TTC549 (cell line): Measurements from ENCODE around the gene KRTAP10-8.
"Not testable (repeated sequence)": the region's sequence is repeated elsewhere in the genome, so short reads cannot be mapped to it uniquely, and the experiment has no call there.

Source experiments
- FAIRE-seq: peaks from 2 replicates; lab custom pipeline; 2012; peaks lifted over from hg19 to GRCh38; lab: Jason Lieb, UNC

The KRTAP10-8 gene

DNA sequence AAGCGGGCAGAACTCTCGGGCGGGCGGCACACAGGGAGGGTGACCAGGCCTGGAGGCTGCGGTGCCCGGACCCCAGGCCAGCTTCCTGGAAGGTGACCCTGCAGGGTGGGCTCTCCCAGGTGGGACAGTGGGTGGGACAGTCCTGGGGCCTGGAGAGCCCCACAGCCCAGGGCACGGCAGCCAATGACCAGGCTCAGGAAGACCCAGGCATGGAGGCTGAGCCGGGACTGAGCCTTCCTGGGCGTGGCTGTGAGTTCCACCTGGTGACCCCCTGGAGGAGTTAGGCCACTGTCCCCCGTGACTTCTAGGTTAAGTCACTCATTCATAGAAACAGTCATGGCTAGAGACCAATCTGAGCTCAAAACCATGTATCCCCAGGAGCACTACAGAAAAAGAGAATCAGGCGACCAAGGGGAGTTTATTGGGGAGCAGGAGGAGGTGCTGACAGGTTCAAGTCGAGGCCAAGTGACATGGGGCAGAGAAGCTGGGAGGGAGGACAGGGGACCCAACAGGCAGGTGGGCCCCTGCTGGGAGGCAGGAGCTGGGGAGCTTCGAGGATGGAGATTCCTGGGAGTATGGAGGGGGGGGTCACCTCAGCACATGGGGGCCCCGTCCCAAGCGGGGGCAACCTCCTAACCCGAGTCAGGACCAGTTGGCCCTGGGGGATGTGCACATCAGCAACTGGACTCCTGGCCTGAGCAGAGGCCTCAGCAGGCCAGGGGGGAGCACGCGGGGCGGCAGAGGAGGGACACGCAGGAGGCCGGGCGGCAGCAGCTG lies 32.6 kb upstream of the KRTAP10-8 start:
- no peak for FAIRE-seq

- no peak for FAIRE-seq
Measured at GRCh38 chr21:44579833-44580144, 32.1 kb upstream of the KRTAP10-8 start.

DNA sequence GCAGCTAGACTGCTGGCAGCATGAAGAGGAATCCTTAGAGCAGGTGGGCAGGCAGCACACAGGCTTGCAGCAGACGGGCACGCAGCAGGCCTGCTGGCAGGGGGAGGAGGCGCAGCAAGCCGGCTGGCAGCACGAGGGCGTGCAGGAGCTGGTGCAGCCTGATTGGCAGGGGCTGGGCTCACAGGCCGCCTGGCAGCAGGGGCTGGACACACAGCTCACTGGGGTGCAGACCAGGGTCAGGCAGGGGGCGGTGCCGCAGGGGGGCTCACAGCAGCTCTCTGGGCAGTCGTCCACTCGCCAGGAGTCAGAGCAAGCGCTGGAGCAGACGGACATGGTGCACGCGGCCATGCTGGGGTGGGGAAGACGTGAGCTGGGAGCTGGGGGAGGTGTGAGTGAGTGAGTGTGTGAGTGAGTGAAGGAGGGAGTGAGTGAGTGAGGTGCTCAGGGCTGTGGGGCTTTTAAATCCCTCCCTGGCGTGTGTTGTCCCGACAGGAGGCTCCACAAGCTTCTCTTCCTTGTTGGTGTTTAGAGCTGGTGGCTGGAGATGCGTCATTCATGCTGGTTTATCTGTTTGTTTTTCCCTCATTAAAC lies 31.6 kb upstream of the KRTAP10-8 start, which contains the start of gene KRTAP10-5:
Gene KRTAP10-5, minus strand, starts transcription at position 374 of the 591 bp plus-strand sequence. Its CDS starts 26 bp downstream, at position 348.
- not testable (repeated sequence) for FAIRE-seq

DNA sequence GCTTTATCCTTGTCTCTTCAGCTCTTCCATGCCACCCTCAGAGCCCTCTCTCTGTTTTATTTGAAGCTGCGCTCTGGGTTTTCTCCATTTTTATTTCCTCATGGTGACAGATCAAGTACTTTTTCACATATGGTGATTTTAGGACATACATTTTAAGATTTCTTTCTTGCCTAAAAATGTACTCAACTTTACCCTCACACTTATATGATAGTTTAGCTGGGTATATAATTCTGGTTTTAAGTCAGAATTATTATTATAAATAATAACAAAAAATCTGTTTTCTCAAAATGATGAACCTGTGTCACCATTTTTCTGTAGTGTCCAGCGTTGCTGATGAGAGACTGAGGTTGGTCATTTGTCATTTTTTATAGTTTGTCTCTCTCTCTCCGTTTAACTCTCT lies 30.7 kb upstream of the KRTAP10-8 start:
- FAIRE-seq = no peak

DNA sequence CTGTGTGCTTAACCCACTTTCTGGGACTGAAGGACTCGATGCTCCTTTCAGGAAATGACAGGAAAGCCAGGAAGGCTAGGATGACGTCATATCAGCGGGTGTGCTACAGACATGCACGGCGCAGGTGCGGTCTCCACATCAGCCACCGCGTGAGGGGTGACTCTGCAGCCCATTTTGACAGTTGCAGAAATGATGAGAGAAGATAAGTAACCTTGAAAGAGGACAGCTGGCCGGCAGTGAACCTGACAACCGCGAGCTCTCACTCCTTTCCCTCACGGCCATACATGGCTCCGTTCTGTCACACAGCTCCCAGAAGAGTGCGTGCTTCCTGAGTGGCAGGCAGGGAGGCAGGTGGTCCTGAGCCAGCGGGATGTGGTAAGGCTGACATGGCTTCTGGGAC lies 29.8 kb upstream of the KRTAP10-8 start:
- FAIRE-seq = no peak

- no peak for FAIRE-seq
Measured at GRCh38 chr21:44583089-44583799, 28.6 kb upstream of the KRTAP10-8 start.

- FAIRE-seq = no peak
Measured at GRCh38 chr21:44583800-44584147, 28.1 kb upstream of the KRTAP10-8 start.

GRCh38 chr21:44585892-44586291 lies 26.0 kb upstream of the KRTAP10-8 start:
- no peak for FAIRE-seq

GRCh38 chr21:44589094-44589493 lies 22.8 kb upstream of the KRTAP10-8 start:
- FAIRE-seq = no peak

- no peak for FAIRE-seq
Measured at GRCh38 chr21:44589586-44590305, 22.1 kb upstream of the KRTAP10-8 start.

GRCh38 chr21:44590311-44590721 lies 21.6 kb upstream of the KRTAP10-8 start:
- no peak for FAIRE-seq

DNA sequence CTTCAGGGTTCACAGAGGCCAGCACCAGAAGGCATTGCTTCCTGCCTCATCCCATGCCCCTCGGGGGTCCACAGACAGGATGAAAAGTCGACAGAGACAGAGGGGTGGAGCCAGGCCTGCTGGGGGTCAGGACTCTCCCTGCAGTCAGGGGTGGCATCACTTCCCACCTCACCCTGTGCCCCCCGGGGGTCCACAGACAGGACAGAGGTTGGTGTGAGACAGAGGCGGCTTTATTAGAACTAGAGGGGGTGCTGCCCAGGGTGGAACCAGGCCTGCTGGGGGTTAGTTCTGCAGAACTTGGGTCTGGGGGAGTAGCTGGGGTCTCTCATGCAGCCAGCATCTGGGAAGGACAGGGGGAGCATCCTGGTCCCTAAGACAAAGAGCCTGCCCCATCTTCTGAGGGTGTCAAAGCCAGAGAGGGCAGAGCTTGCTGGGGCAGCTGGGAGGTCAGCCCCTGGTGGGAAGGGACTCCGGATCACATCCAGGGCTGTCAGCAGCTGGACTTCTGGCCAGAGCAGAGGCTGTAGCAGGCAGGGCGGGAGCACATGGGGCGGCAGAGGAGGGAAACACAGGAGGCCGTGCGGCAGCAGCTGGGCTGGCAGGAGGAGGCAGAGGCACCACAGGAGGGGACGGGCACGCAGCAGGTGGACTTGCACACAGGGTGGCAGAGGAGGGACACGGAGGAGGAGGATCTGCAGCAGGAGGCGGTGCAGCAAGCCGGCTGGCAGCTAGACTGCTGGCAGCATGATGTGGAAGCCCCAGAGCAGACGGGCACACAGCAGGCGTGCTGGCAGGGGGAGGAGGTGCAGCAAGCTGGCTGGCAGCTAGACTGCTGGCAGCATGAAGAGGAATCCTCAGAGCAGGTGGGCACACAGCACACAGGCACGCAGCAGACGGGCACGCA lies 20.7 kb upstream of the KRTAP10-8 start:
- not testable (repeated sequence) for FAIRE-seq

- FAIRE-seq = not testable (repeated sequence)
Measured at GRCh38 chr21:44591801-44592130, 20.1 kb upstream of the KRTAP10-8 start.

DNA sequence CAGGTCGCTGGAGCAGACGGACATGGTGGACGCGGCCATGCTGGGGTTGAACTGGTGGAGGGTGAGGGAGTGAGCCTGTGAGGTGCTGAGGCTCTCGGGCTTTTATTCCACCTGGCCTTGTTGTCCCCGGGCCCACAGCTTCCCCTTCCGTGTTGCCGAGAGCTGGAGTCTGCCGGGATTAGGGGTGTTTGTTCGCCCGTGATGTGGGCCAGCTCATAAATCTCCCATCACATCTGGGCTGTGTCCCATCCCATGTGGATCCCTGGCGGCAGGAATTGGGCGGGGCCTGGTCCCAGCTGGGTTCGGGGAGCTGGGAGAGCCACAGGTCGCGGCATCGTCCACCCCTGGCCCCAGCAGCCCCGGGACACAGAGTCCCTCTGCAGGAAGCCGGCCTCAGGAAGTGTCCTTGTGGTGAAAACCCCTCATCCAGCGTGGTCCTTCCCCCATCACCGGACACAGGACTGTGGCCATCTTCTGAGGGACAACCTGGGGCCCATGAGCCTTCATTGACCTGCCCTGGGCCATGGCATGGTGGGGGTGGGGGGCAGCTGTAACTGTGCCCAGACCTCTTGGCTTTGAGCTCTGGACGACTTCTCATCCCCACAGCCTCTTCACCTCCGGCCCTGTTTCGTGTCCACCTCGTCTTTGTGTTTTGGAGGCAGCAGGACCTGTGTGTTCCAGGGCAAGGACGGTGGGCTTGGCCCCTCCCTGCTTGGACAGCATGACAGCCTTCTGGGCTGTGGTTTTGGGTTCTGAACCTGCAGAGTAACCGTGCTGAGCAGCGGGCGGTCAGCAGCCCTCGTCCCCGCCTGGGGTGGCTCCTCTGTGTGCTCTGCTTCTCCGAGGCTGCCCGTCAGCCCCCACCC lies 19.2 kb upstream of the KRTAP10-8 start, which contains the start of gene KRTAP10-6:
Gene KRTAP10-6, minus strand, starts transcription at position 60 of the 866 bp plus-strand sequence. Its CDS starts 21 bp downstream, at position 39.
- FAIRE-seq = no peak

GRCh38 chr21:44593598-44594405 lies 18.1 kb upstream of the KRTAP10-8 start:
- FAIRE-seq = no peak

- no peak for FAIRE-seq
Measured at GRCh38 chr21:44594406-44594916, 17.4 kb upstream of the KRTAP10-8 start.

GRCh38 chr21:44595524-44595923 lies 16.4 kb upstream of the KRTAP10-8 start:
- FAIRE-seq = no peak

DNA sequence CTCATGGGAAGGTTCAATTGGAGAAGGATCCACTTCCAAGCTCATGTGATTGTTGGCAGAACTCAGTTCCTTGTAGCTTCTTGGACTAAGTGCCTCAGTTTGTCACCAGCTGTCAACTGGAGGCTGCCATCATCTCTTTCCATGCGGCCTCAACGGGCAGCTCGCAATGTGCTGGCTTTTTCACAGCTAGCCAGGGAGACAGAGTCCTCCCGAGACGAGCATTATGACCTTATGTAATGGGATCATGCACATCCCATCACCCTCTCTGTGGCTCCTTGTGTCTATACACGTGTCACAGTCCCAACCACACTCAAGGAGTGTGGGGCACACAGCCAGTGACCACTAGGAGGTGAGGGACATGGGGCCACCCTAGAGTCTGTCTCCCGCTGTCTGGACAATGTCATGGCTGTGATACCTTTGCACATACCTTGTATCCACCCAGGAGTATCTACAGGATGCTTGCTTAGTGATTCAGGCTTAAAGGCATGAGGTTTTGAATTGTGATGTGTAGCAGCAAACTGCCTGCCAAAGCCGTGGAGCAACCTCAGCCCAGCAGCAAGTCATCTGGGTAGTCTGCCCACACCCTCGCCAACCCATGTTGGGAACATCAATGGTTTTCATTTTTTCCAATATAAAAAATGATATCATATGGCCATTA lies 15.7 kb upstream of the KRTAP10-8 start:
- no peak for FAIRE-seq

GRCh38 chr21:44598061-44598460 lies 13.8 kb upstream of the KRTAP10-8 start:
- FAIRE-seq = no peak
